GM12878 (cell line): ENCODE data around the gene DUS1L. TPM values are rescaled to one million over a fixed set of nuclear protein-coding genes. Genes with fewer than 3 reads are reported as not detected.

Experiments used
- ATAC-seq: fragments of 200-7000 bp; cut with Tn5 transposase; 3 replicates; pipeline ENCODE4 v1.9.1; 2020; ENCODE audit warnings: mild to moderate bottlenecking, moderate library complexity
- BruUV-seq: library from RNA; stranded (reverse); fragments of 400-500 nt; replicated peaks from 2 replicates; lab custom pipeline; 2021; lab: Mats Ljungman, UMichigan
- CTCF ChIA-PET: fragments of 300-600 bp; sonication (Branson Sonifier 250); formaldehyde crosslinking; extraction: SDS; loops from one replicate; lab custom pipeline; 2021; ENCODE audit warnings: inconsistent platforms; lab: Yijun Ruan, JAX
- POLR2A ChIA-PET: fragments of 350-600 bp; formaldehyde crosslinking; extraction: SDS; loops from one replicate; lab custom pipeline; 2021; ENCODE audit warnings: inconsistent platforms; lab: Charles Lee
- RAD21 ChIA-PET: fragments of 300-600 bp; sonication (Branson Sonifier 250); formaldehyde crosslinking; loops from one replicate; lab custom pipeline; 2023; ENCODE audit warnings: antibody characterized with exemption; ENCODE audit not compliant: unreplicated experiment; lab: Charles Lee
- SMC1A ChIA-PET: fragments of 300-600 bp; sonication (Branson Sonifier 250); formaldehyde crosslinking; loops from one replicate; lab custom pipeline; 2023; ENCODE audit not compliant: unreplicated experiment, uncharacterized antibody; lab: Charles Lee
- DNase-seq: peaks from one replicate; pipeline ENCODE4 v3.0.0-alpha.2; 2011; ENCODE audit warnings: low read depth, low spot score
- FAIRE-seq: peaks from 3 replicates; lab custom pipeline; 2011; peaks lifted over from hg19 to GRCh38; lab: Jason Lieb, UNC
- H2AFZ ChIP-seq: 2 replicates; pipeline ENCODE4 v1.6.0; 2011; ENCODE audit warnings: low read depth, low read length, control low read depth; ENCODE audit not compliant: control insufficient read depth
- H3K27ac ChIP-seq: 2 replicates; pipeline ENCODE4 v1.5.1; 2011; ENCODE audit warnings: control low read depth; ENCODE audit not compliant: control insufficient read depth, insufficient read depth
- H3K27me3 ChIP-seq, 2 experiments: replicated peaks in 1 of 2; 2 replicates each; pipeline versions ENCODE4 v1.6.0 to v1.6.1; 2011; ENCODE audit warnings: low read length in 1 of 2; ENCODE audit not compliant: control insufficient read depth in 2 of 2, insufficient read depth in 2 of 2
- H3K36me3 ChIP-seq, 2 experiments: 2 replicates each; pipeline ENCODE4 v1.5.1; 2011; ENCODE audit warnings: low read length in 1 of 2; ENCODE audit not compliant: control insufficient read depth in 2 of 2, insufficient read depth in 2 of 2
- H3K4me1 ChIP-seq: 2 replicates; pipeline ENCODE4 v1.6.1; 2011; ENCODE audit warnings: mild to moderate bottlenecking, low read length, moderate library complexity, mixed read lengths; ENCODE audit not compliant: control insufficient read depth, insufficient read depth
- H3K4me2 ChIP-seq: 2 replicates; pipeline ENCODE4 v1.6.0; 2011; ENCODE audit warnings: control low read depth; ENCODE audit not compliant: control insufficient read depth, insufficient read depth
- H3K4me3 ChIP-seq: fragments of 200-600 bp; sonication (generic); 2 replicates; pipeline ENCODE4 v1.5.1; 2016
- H3K79me2 ChIP-seq: 2 replicates; pipeline ENCODE4 v1.6.0; 2011; ENCODE audit warnings: low read length; ENCODE audit not compliant: control insufficient read depth, insufficient read depth
- H3K9ac ChIP-seq: 2 replicates; pipeline ENCODE4 v1.8.0; 2011; ENCODE audit warnings: low read length, control low read depth, mixed read lengths; ENCODE audit not compliant: control insufficient read depth, insufficient read depth
- H3K9me3 ChIP-seq: replicated peaks from 3 replicates; pipeline ENCODE4 v1.5.1; 2011; ENCODE audit warnings: mild to moderate bottlenecking, low read length; ENCODE audit not compliant: control insufficient read depth, insufficient read depth
- H4K20me1 ChIP-seq: 2 replicates; pipeline ENCODE4 v1.6.0; 2011; ENCODE audit not compliant: control insufficient read depth, insufficient read depth
- ASH2L ChIP-seq: fragments of 300-600, 200-600 bp; sonication (generic); IDR thresholded peaks from 2 replicates; pipeline ENCODE4 v1.6.1; 2017; ENCODE audit warnings: low read depth, mild to moderate bottlenecking, borderline replicate concordance
- BACH1 ChIP-seq: fragments of 450-650 bp; IDR thresholded peaks from 2 replicates; pipeline ENCODE4 v1.6.1; 2017; ENCODE audit warnings: mild to moderate bottlenecking, borderline replicate concordance
- CTCF ChIP-seq, 3 experiments: IDR thresholded peaks in 2 of 3; conservative IDR thresholded peaks in 1 of 3; 2 replicates each; pipeline ENCODE4 v1.5.1; 2011; ENCODE audit warnings: low read depth in 3 of 3, low read length in 3 of 3, mild to moderate bottlenecking in 3 of 3, control low read depth in 2 of 3, moderate library complexity in 2 of 3, inconsistent platforms in 1 of 3, mixed read lengths in 1 of 3; ENCODE audit not compliant: control insufficient read depth in 2 of 3, insufficient read depth in 1 of 3; ENCODE audit errors: extremely low read depth in 1 of 3
- FOXK2 ChIP-seq: fragments of 450-650 bp; IDR thresholded peaks from 2 replicates; pipeline ENCODE4 v1.6.1; 2017; ENCODE audit warnings: mild to moderate bottlenecking, moderate library complexity
- MTA2 ChIP-seq: fragments of 450-650 bp; IDR thresholded peaks from 2 replicates; pipeline ENCODE4 v1.6.1; 2016; ENCODE audit warnings: low read depth, mild to moderate bottlenecking, moderate library complexity
- MXI1 ChIP-seq: fragments of 150-350 bp; IDR thresholded peaks from 2 replicates; pipeline ENCODE4 v1.6.1; 2011; ENCODE audit warnings: low read depth, mild to moderate bottlenecking, inconsistent platforms, low read length, improper control_type of control experiment
- MYB ChIP-seq: fragments of 150-350 bp; IDR thresholded peaks from 2 replicates; pipeline ENCODE4 v1.6.1; 2014; ENCODE audit warnings: mild to moderate bottlenecking, low read depth, low read length, borderline replicate concordance
- MYC ChIP-seq: IDR thresholded peaks from 2 replicates; pipeline ENCODE4 v1.6.1; 2011; ENCODE audit warnings: mild to moderate bottlenecking, low read length, moderate library complexity, inconsistent platforms; ENCODE audit not compliant: insufficient read depth, insufficient replicate concordance, insufficient read length, severe bottlenecking
- NR2F1 ChIP-seq: fragments of 450-650 bp; conservative IDR thresholded peaks from 2 replicates; pipeline ENCODE4 v1.6.1; 2017; ENCODE audit warnings: mild to moderate bottlenecking
- POLR2A ChIP-seq: IDR thresholded peaks from 2 replicates; pipeline ENCODE4 v1.6.1; 2011; ENCODE audit warnings: low read depth, mild to moderate bottlenecking, low read length
- POU2F2 ChIP-seq: IDR thresholded peaks from 3 replicates; pipeline ENCODE4 v1.6.1; 2011; ENCODE audit warnings: low read depth, mild to moderate bottlenecking, low read length, borderline replicate concordance
- RCOR1 ChIP-seq: conservative IDR thresholded peaks from 2 replicates; pipeline ENCODE4 v1.6.1; 2012; ENCODE audit warnings: low read depth, low read length, improper control_type of control experiment
- SIX5 ChIP-seq: IDR thresholded peaks from 2 replicates; pipeline ENCODE4 v1.6.1; 2011; ENCODE audit warnings: mild to moderate bottlenecking, low read depth, low read length, moderate library complexity; ENCODE audit not compliant: severe bottlenecking
- SKIL ChIP-seq: fragments of 450-650 bp; IDR thresholded peaks from 2 replicates; pipeline ENCODE4 v1.6.1; 2017; ENCODE audit warnings: mild to moderate bottlenecking, low read depth, inconsistent platforms; ENCODE audit not compliant: poor library complexity, severe bottlenecking
- SMAD5 ChIP-seq: IDR thresholded peaks from 2 replicates; pipeline ENCODE4 v1.6.1; 2016; ENCODE audit warnings: antibody characterized with exemption, low read depth
- SREBF1 ChIP-seq: IDR thresholded peaks from 2 replicates; pipeline ENCODE4 v1.6.1; 2012; ENCODE audit warnings: mild to moderate bottlenecking, low read length
- TBL1XR1 ChIP-seq: IDR thresholded peaks from 2 replicates; pipeline ENCODE4 v1.6.1; 2012; ENCODE audit warnings: low read depth, low read length, improper control_type of control experiment
- WGBS: methylation state at CpG from one replicate; pipeline ENCODE4 v1.1.6; 2016; ENCODE audit warnings: low lambda C conversion rate; ENCODE audit not compliant: insufficient replicate concordance, insufficient coverage; ENCODE audit errors: missing lambda C conversion rate; 5-methylcytosine and 5-hydroxymethylcytosine counted together
- in situ Hi-C: fragments of 300-500 bp; cut with MboI; formaldehyde crosslinking; loops from 9 replicates; pipeline ENCODE4 v1.14.3; 2018; ENCODE audit warnings: mixed read lengths
- intact Hi-C: fragments of 100-400 bp; cut with micrococcal nuclease; formaldehyde crosslinking; loops from one replicate; pipeline ENCODE4 v1.14.2; 2022; ENCODE audit not compliant: unreplicated experiment
- polyA plus RNA-seq, 11 experiments: library from polyadenylated mRNA; depleted of rRNA in 4 of 11; unstranded in 6 of 11; stranded (reverse) in 5 of 11; fragments of >200 nt; fragmentation: Nextera tagmentation in 4 of 11; fragmentation: Illumina TruSeq in 1 of 11; extraction: Ambion mirVana in 4 of 11; extraction: Trizol in 1 of 11; gene quantifications; 1 replicate in 1 of 11; 2 replicates in 10 of 11; pipeline versions ENCODE4 v1.2.1 to v1.2.3, GENCODE V29; 2011 to 2016; ENCODE audit warnings: inconsistent platforms in 2 of 11, missing spikeins in 2 of 11, low read depth in 1 of 11
- total RNA-seq, 4 experiments: library from RNA; depleted of rRNA in 3 of 4; stranded (reverse); fragments of >200 nt in 3 of 4; fragmentation: Illumina TruSeq in 1 of 4; extraction: Trizol in 1 of 4; gene quantifications; 2 replicates each; pipeline versions ENCODE4 v1.2.1 to v1.2.3, GENCODE V29; 2013 to 2021

The DUS1L gene
- total and polyA plus RNA-seq, 10 of the 15 experiments (the other 5 are each of a cell fraction or from before 2014, with no cell fraction given), result 6.1 to 157 (median 44.5) TPM

- ATAC-seq (no peak), DNase-seq (no peak), FAIRE-seq (no peak)
- Histone ChIP-seq H2AFZ (no peak overlapping the region), H3K27ac (no peak overlapping the region), H3K36me3 (no peaks in the 10 kb centered on the region; a peak in 2 of 4 replicates), H3K9ac (no peak overlapping the region), H3K9me3 (no peaks in the 10 kb centered on the region), H3K79me2 (peaks cover under 1% of the 10 kb centered on the region; the same call in 1 of the 2 replicates), H3K4me3 (no peak overlapping the region), H3K4me1 (no peaks in the 10 kb centered on the region), H3K27me3 (no peaks in the 10 kb centered on the region), H4K20me1 (no peaks in the 10 kb centered on the region), H3K4me2 (no peak overlapping the region)
- TF ChIP-seq POLR2A (peak; percentile 31; the same call in 1 of the 2 replicates), ASH2L (no peak), RCOR1 (no peak), MTA2 (no peak), SMAD5 (no peak)
- CTCF ChIA-PET, result no interaction called here
- POLR2A ChIA-PET, result no interaction called here
- BruUV-seq, result no TSS peak
- intact Hi-C loops, result no loop called here
- RAD21 ChIA-PET, result no interaction called here
- in situ Hi-C loops, result no loop called here
- SMC1A ChIA-PET, result no interaction called here
- 63% methylated on average over 13 of the region's 13 CpGs for WGBS
Measured at GRCh38 chr17:82014971-82015310, 50.7 kb downstream of the DUS1L start.

DNA sequence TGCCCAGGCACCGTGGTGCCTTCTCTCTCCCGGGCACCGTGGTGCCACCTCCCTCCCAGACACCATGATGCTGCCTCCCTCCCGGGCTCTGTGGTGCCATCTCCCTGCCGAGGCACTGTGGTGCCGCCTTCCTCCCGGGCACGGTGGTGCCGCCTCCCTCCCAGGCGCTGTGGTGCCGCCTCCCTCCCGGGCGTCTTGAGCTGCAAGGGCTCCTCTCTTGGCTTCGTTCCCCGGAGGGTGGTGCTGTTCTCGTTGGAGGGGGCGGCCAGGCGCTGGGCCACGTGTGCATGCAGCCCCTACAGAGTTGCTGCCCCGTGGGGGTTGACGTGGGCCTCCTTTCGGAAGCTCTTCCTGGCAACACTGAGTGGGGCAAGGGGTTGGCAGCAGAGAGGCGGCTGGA lies 51.2 kb downstream of the DUS1L start:
- H3K27ac ChIP-seq, result no peak overlapping the region
- CTCF ChIA-PET, result no interaction called here
- WGBS, result 61% methylated on average over 21 of the region's 23 CpGs
- RAD21 ChIA-PET, result no interaction called here
- intact Hi-C loops (no loop called here), in situ Hi-C loops (no loop called here)
- no peaks in the 10 kb centered on the region; a peak in 2 of 4 replicates for H3K36me3 ChIP-seq
- DNase-seq (no peak), ATAC-seq (no peak), FAIRE-seq (no peak)
- H2AFZ ChIP-seq, result no peak overlapping the region
- H3K9me3 ChIP-seq, result no peaks in the 10 kb centered on the region
- no peaks in the 10 kb centered on the region for H3K27me3 ChIP-seq
- H3K9ac ChIP-seq, result no peak overlapping the region
- SMC1A ChIA-PET, result no interaction called here
- H3K4me3 ChIP-seq, result no peak overlapping the region
- no peaks in the 10 kb centered on the region for H3K79me2 ChIP-seq
- POLR2A ChIA-PET, result no interaction called here
- H4K20me1 ChIP-seq, result no peaks in the 10 kb centered on the region
- no peak overlapping the region for H3K4me2 ChIP-seq
- BruUV-seq, result no TSS peak
- no peaks in the 10 kb centered on the region for H3K4me1 ChIP-seq
- no peak for TF ChIP-seq SIX5
- TF ChIP-seq BACH1, result no peak
- TF ChIP-seq TBL1XR1, result no peak
- no peak for TF ChIP-seq SREBF1
- TF ChIP-seq MYB, result no peak
- TF ChIP-seq SKIL, result no peak
- no peak for TF ChIP-seq NR2F1
- TF ChIP-seq FOXK2, result no peak
- TF ChIP-seq CTCF (IDR thresholded peaks at IDR 0.05 in 2 of 3, conservative IDR thresholded peaks at IDR 0.05 in 1 of 3; ENCODE audit: control insufficient read depth in 2 of 3, extremely low read depth in 1 of 3, insufficient read depth in 1 of 3, low read depth in 3 of 3, low read length in 3 of 3), result no peak
- no peak for TF ChIP-seq MXI1
- no peak for TF ChIP-seq POU2F2
- TF ChIP-seq MYC, result no peak
